Ovary (tissue), 3 donors: ENCODE data around the gene ABHD16B.
A peak's percentile ranks its signal among the peaks of the same experiment; 100 is the strongest.

Experiments used
- CTCF ChIP-seq, 3 donors: fragments of 450-650 bp in 2 of 3; fragments of 200-600 bp in 1 of 3; IDR thresholded peaks; one replicate each; pipeline versions ENCODE4 v1.5.1 to v1.8.0; 2016 to 2022; ENCODE audit warnings: antibody characterized with exemption in 3 of 3, mild to moderate bottlenecking in 1 of 3
- EP300 ChIP-seq: sonication (generic); formaldehyde crosslinking; IDR thresholded peaks from one replicate; pipeline ENCODE4 v1.6.1; 2017; ENCODE audit warnings: antibody characterized with exemption
- POLR2A ChIP-seq: fragments of 450-650 bp; IDR thresholded peaks from one replicate; pipeline ENCODE4 v1.6.1; 2017; ENCODE audit warnings: antibody characterized with exemption, mild to moderate bottlenecking, moderate library complexity
- donor health status: DM: no; HTN: no; CAD: no.

GRCh38 chr20:63858393-63859165 lies 2.7 kb upstream of the ABHD16B start:
- peak; percentile 12 to 44 (median 35) for TF ChIP-seq CTCF (IDR thresholded peaks at IDR 0.05)
- TF ChIP-seq EP300 = no peak
- TF ChIP-seq POLR2A = no peak
